H9 (cell line): ENCODE measurements around the gene KLF13. TPM values are rescaled to one million over a fixed set of nuclear protein-coding genes. Genes with fewer than 3 reads are reported as not detected.

ENCODE experiments used
- DNase-seq: peaks from one replicate; pipeline ENCODE4 v3.0.0-alpha.2; 2017
- H2AFZ ChIP-seq: one replicate; pipeline ENCODE4 v1.6.1; 2013; ENCODE audit warnings: mild to moderate bottlenecking, low read length, control low read depth, moderate library complexity
- H2AK5ac ChIP-seq: 2 replicates; pipeline ENCODE4 v1.6.1; 2013; ENCODE audit warnings: low read length, control low read depth, mixed read lengths; ENCODE audit not compliant: insufficient read length
- H2BK120ac ChIP-seq: one replicate; pipeline ENCODE4 v1.6.1; 2013; ENCODE audit warnings: low read depth, mild to moderate bottlenecking, low read length, control low read depth, inconsistent platforms; ENCODE audit not compliant: poor library complexity, severe bottlenecking
- H2BK12ac ChIP-seq: 2 replicates; pipeline ENCODE4 v1.6.1; 2013; ENCODE audit warnings: low read length, control low read depth, mixed read lengths, low read depth; ENCODE audit not compliant: insufficient read length
- H2BK15ac ChIP-seq: 2 replicates; pipeline ENCODE4 v1.6.1; 2013; ENCODE audit warnings: low read depth, low read length, control low read depth
- H2BK20ac ChIP-seq: one replicate; pipeline ENCODE4 v1.6.1; 2013; ENCODE audit warnings: low read depth, mild to moderate bottlenecking, low read length, control low read depth, inconsistent platforms; ENCODE audit not compliant: poor library complexity, severe bottlenecking
- H2BK5ac ChIP-seq: 2 replicates; pipeline ENCODE4 v1.6.1; 2013; ENCODE audit warnings: low read length, control low read depth, mixed read lengths; ENCODE audit not compliant: insufficient read length
- H3K14ac ChIP-seq: 2 replicates; pipeline ENCODE4 v1.6.1; 2013; ENCODE audit warnings: low read length, control low read depth; ENCODE audit not compliant: insufficient read depth
- H3K18ac ChIP-seq: 2 replicates; pipeline ENCODE4 v1.6.1; 2013; ENCODE audit warnings: low read depth, mild to moderate bottlenecking, mixed read lengths, low read length, control low read depth; ENCODE audit not compliant: insufficient read length
- H3K23ac ChIP-seq: 2 replicates; pipeline ENCODE4 v1.6.1; 2013; ENCODE audit warnings: low read length, control low read depth, mixed read lengths, low read depth; ENCODE audit not compliant: insufficient read length
- H3K23me2 ChIP-seq: 2 replicates; pipeline ENCODE4 v1.6.1; 2013; ENCODE audit warnings: low read depth, mild to moderate bottlenecking, mixed read lengths, low read length, control low read depth; ENCODE audit not compliant: insufficient read length, poor library complexity, severe bottlenecking
- H3K27ac ChIP-seq: 2 replicates; pipeline ENCODE4 v1.5.1; 2013; ENCODE audit warnings: low read length, control low read depth, mixed read lengths, low read depth; ENCODE audit not compliant: insufficient read length
- H3K27me3 ChIP-seq: 2 replicates; pipeline ENCODE4 v1.6.1; 2013; ENCODE audit warnings: low read length, control low read depth, inconsistent platforms; ENCODE audit not compliant: insufficient read depth
- H3K4ac ChIP-seq: 2 replicates; pipeline ENCODE4 v1.6.1; 2013; ENCODE audit warnings: low read depth, mild to moderate bottlenecking, control low read depth, inconsistent platforms, low read length, moderate library complexity
- H3K4me1 ChIP-seq: 2 replicates; pipeline ENCODE4 v1.6.1; 2013; ENCODE audit warnings: low read length, control low read depth, inconsistent platforms; ENCODE audit not compliant: insufficient read depth
- H3K4me2 ChIP-seq: 2 replicates; pipeline ENCODE4 v1.6.1; 2013; ENCODE audit warnings: low read length, control low read depth, mixed read lengths; ENCODE audit not compliant: insufficient read length, insufficient read depth
- H3K56ac ChIP-seq: 2 replicates; pipeline ENCODE4 v1.6.1; 2013; ENCODE audit warnings: low read depth, mild to moderate bottlenecking, mixed read lengths, low read length, control low read depth; ENCODE audit not compliant: insufficient read length
- H3K79me1 ChIP-seq: 2 replicates; pipeline ENCODE4 v1.6.1; 2013; ENCODE audit warnings: low read depth, mild to moderate bottlenecking, moderate library complexity, low read length, control low read depth, inconsistent platforms; ENCODE audit not compliant: insufficient read depth, poor library complexity, severe bottlenecking
- H3K79me2 ChIP-seq: 2 replicates; pipeline ENCODE4 v1.6.1; 2013; ENCODE audit warnings: low read length, control low read depth, inconsistent platforms; ENCODE audit not compliant: insufficient read depth
- H3K9ac ChIP-seq: 2 replicates; pipeline ENCODE4 v1.6.1; 2013; ENCODE audit warnings: low read length, control low read depth, mixed read lengths; ENCODE audit not compliant: insufficient read length; ENCODE audit errors: extremely low read depth
- H3K9me3 ChIP-seq: one replicate; pipeline ENCODE4 v1.6.1; 2013; ENCODE audit warnings: low read depth, low read length, inconsistent platforms; ENCODE audit not compliant: control insufficient read depth
- H3T11ph ChIP-seq: one replicate; pipeline ENCODE4 v1.6.1; 2013; ENCODE audit warnings: mild to moderate bottlenecking, low read length, control low read depth, inconsistent platforms
- H4K20me1 ChIP-seq: one replicate; pipeline ENCODE4 v1.6.1; 2013; ENCODE audit not compliant: control insufficient read depth, insufficient read length, insufficient read depth
- H4K5ac ChIP-seq: 2 replicates; pipeline ENCODE4 v1.6.1; 2013; ENCODE audit warnings: low read depth, mild to moderate bottlenecking, mixed read lengths, low read length, control low read depth; ENCODE audit not compliant: insufficient read length
- H4K8ac ChIP-seq: replicated peaks from 2 replicates; pipeline ENCODE4 v1.6.1; 2013; ENCODE audit warnings: low read length, control low read depth, mixed read lengths, low read depth; ENCODE audit not compliant: insufficient read length
- H4K91ac ChIP-seq: 2 replicates; pipeline ENCODE4 v1.6.1; 2013; ENCODE audit warnings: low read depth, mild to moderate bottlenecking, moderate library complexity, mixed read lengths, low read length, control low read depth; ENCODE audit not compliant: insufficient read length
- H3K27ac Mint-ChIP-seq, 3 experiments: 2 replicates in 2 of 3; 3 replicates in 1 of 3; pipeline ENCODE4 v1.8.0; 2020 to 2021; ENCODE audit warnings: mixed read lengths in 3 of 3, mild to moderate bottlenecking in 1 of 3, moderate library complexity in 1 of 3
- H3K27me3 Mint-ChIP-seq: 2 replicates; pipeline ENCODE4 v1.8.0; 2021; ENCODE audit warnings: low read depth, mild to moderate bottlenecking, moderate library complexity, mixed read lengths
- H3K36me3 Mint-ChIP-seq, 3 experiments: 2 replicates in 2 of 3; 3 replicates in 1 of 3; pipeline ENCODE4 v1.8.0; 2020 to 2021; ENCODE audit warnings: low read depth in 3 of 3, mixed read lengths in 3 of 3; ENCODE audit not compliant: insufficient read depth in 1 of 3
- H3K4me1 Mint-ChIP-seq, 2 experiments: 2 replicates each; pipeline ENCODE4 v1.8.0; 2020; ENCODE audit warnings: mixed read lengths in 2 of 2
- H3K4me3 Mint-ChIP-seq, 2 experiments: 2 replicates in 1 of 2; 3 replicates in 1 of 2; pipeline ENCODE4 v1.8.0; 2020 to 2021; ENCODE audit warnings: mild to moderate bottlenecking in 2 of 2, mixed read lengths in 2 of 2, moderate library complexity in 1 of 2
- H3K9me3 Mint-ChIP-seq, 2 experiments: 2 replicates in 1 of 2; 3 replicates in 1 of 2; pipeline ENCODE4 v1.8.0; 2020; ENCODE audit warnings: mild to moderate bottlenecking in 2 of 2, mixed read lengths in 2 of 2, moderate library complexity in 1 of 2
- CTCF ChIP-seq: fragments of 200-600 bp; sonication (generic); conservative IDR thresholded peaks from 3 replicates; pipeline ENCODE4 v1.8.0; 2021; ENCODE audit warnings: antibody characterized with exemption, mild to moderate bottlenecking
- WGBS: extraction: QIAGEN DNeasy Blood & Tissue Kit; methylation state at CpG from one replicate; pipeline ENCODE4 v1.1.7; 2013; ENCODE audit warnings: missing lambda C conversion rate, low lambda C conversion rate, mixed read lengths; ENCODE audit not compliant: insufficient read length; ENCODE audit errors: extremely low coverage; 5-methylcytosine and 5-hydroxymethylcytosine counted together
- total RNA-seq: library from RNA; stranded (reverse); gene quantifications from 2 replicates; pipeline ENCODE4 v1.2.1, GENCODE V29; 2021

The KLF13 gene
- total RNA-seq, 1 experiment from 2014 or later: 33.4 TPM

GRCh38 chr15:31330111-31330785 is 3.6 kb downstream of the KLF13 start:
- no peak overlapping the region for H2BK5ac ChIP-seq
- no peak overlapping the region for H3K18ac ChIP-seq
- H3K9ac ChIP-seq: no peak overlapping the region
- H2BK12ac ChIP-seq: no peak overlapping the region
- no peak overlapping the region for H4K5ac ChIP-seq
- no peak overlapping the region for H3T11ph ChIP-seq
- TF ChIP-seq CTCF: no peak
- H3K56ac ChIP-seq: no peak overlapping the region
- H2AK5ac ChIP-seq: no peak overlapping the region
- H4K20me1 ChIP-seq: no peaks in the 10 kb centered on the region
- H3K27me3 Mint-ChIP-seq: no peaks in the 10 kb centered on the region; the same call in 1 of the 2 replicates
- H3K14ac ChIP-seq: no peak overlapping the region
- H3K79me1 ChIP-seq: peaks cover 3% of the 10 kb centered on the region
- no peak overlapping the region for H4K91ac ChIP-seq
- H3K4me2 ChIP-seq: no peak overlapping the region
- no CpG with 5 or more reads among the region's 10 CpGs for WGBS
- H3K9me3 ChIP-seq: no peaks in the 10 kb centered on the region
- H3K4me3 Mint-ChIP-seq: peak overlapping the region; percentile 63 to 78; a peak in 2 of 5 replicates
- no peaks in the 10 kb centered on the region for H3K27me3 ChIP-seq
- peaks cover 46 to 55% of the 10 kb centered on the region in 2 experiments for H3K4me1 Mint-ChIP-seq
- H3K36me3 Mint-ChIP-seq: peaks cover 0 to 10% (median 2%) of the 10 kb centered on the region in 3 experiments; a peak in 2 of 7 replicates
- H4K8ac ChIP-seq: no peak overlapping the region
- no peaks in the 10 kb centered on the region; a peak in 1 of 5 replicates for H3K9me3 Mint-ChIP-seq
- H2BK15ac ChIP-seq: no peak overlapping the region
- H3K23me2 ChIP-seq: peaks cover 12% of the 10 kb centered on the region
- H3K79me2 ChIP-seq: peaks cover 13% of the 10 kb centered on the region
- DNase-seq: no peak
- no peak overlapping the region for H3K4ac ChIP-seq
- no peak overlapping the region for H2AFZ ChIP-seq
- H2BK20ac ChIP-seq: no peak overlapping the region
- H3K4me1 ChIP-seq: peaks cover 4% of the 10 kb centered on the region; the same call in 1 of the 2 replicates
- no peak overlapping the region for H3K27ac Mint-ChIP-seq
- H2BK120ac ChIP-seq: no peak overlapping the region
- H3K23ac ChIP-seq: no peak overlapping the region
- no peak overlapping the region for H3K27ac ChIP-seq
